Esophagus squamous epithelium (tissue), 5 donors: Measurements from ENCODE around the gene STARD13. TPM values are rescaled to one million over a fixed set of nuclear protein-coding genes. Genes with fewer than 3 reads are reported as not detected.

Experiments used
- DNase-seq: peaks from one replicate; lab custom pipeline; 2025; lab: John Stamatoyannopoulos, UW
- H3K27ac ChIP-seq, 4 donors: fragments of 200-600 bp; sonication (generic); one replicate each; pipeline ENCODE4 v1.5.1; 2016 to 2019; ENCODE audit warnings: mild to moderate bottlenecking in 1 of 4
- H3K27me3 ChIP-seq, 4 donors: fragments of 200-600 bp; sonication (generic); 1 replicate in 3 of 4; 2 replicates in 1 of 4; pipeline versions ENCODE4 v1.5.1 to v1.6.0; 2017 to 2021; ENCODE audit warnings: antibody characterized with exemption in 1 of 4
- H3K36me3 ChIP-seq, 3 donors: fragments of 200-600 bp; sonication (generic); one replicate each; pipeline ENCODE4 v1.5.1; 2016 to 2019
- H3K4me1 ChIP-seq, 3 donors: fragments of 200-600 bp; sonication (generic); one replicate each; pipeline ENCODE4 v1.5.1; 2017 to 2019
- H3K4me3 ChIP-seq, 4 donors: fragments of 200-600 bp; sonication (generic); 1 replicate in 3 of 4; 2 replicates in 1 of 4; pipeline ENCODE4 v1.5.1; 2016 to 2019; ENCODE audit warnings: mild to moderate bottlenecking in 2 of 4, moderate library complexity in 1 of 4
- H3K9me3 ChIP-seq, 3 donors: fragments of 200-600 bp; sonication (generic); one replicate each; pipeline ENCODE4 v1.5.1; 2016 to 2019
- POLR2A ChIP-seq, 4 donors: fragments of 450-650 bp; IDR thresholded peaks; one replicate each; pipeline ENCODE4 v1.6.1; 2017; ENCODE audit warnings: antibody characterized with exemption in 4 of 4, mild to moderate bottlenecking in 4 of 4, moderate library complexity in 3 of 4
- whole genome bisulfite sequencing, 2 donors: methylation state at CpG; one replicate each; pipeline ENCODE4 v1.1.5; 2018; 5-methylcytosine and 5-hydroxymethylcytosine counted together
- intact Hi-C: fragments of 100-400 bp; cut with DNase I; formaldehyde crosslinking; loops from one replicate; pipeline ENCODE4 v1.15.0; 2022
- total RNA-seq, 4 donors: library from RNA; depleted of rRNA; stranded (reverse); fragments of >200 nt; gene quantifications; one replicate each; pipeline ENCODE4 v1.1.0, GENCODE V29; 2016
- TF ChIP-seq, protein P1 (sequence below), 6 experiments: fragments of 450-650 bp in 4 of 6; fragments of 200-600 bp in 2 of 6; sonication (generic) in 2 of 6; IDR thresholded peaks; one replicate each; pipeline ENCODE4 v1.5.1; 2016 to 2019; ENCODE audit warnings: antibody characterized with exemption in 6 of 6, mild to moderate bottlenecking in 4 of 6, moderate library complexity in 4 of 6
- donor health status: DM: yes; HTN: yes; CAD: no.

STARD13 gene
- total RNA-seq, 4 donors from 2014 or later = 1.3 to 18.7 (median 4.4) TPM

DNA sequence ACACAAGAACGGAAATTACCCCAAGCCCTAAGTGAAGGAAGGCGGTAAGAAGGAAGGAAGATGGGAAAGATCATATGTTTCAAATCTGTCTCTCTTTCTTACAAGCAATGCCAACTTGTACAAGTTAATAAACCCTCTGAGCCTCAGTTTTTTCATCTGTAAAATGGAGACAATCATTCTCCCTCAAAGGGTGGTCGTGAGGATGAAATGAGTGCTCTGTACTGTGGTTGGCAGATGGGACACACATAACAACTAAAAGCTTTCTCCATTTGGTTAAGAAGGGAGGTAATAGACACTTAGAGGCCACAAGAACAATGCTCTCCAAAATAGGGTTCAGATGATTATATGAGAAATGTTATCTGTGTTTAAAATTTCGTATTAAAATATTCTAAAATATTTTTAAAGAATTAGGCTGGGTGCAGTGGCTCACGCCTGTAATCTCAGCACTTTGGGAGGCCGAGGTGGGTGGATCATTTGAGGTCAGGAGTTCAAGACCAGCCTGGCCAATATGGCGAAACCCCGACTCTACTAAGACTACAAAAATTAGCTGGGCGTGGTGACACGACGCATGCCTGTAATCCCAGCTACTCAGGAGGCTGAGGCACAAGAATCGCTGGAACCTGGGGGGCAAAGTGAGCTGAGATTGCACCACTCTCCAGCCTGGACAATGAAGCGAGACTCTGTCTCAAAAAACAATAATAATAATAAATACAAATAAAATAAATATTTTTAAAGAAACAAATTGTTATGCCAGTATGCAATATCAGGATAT, 89.7 kb downstream of the STARD13 start:
- no peaks in the 10 kb centered on the region for H3K9me3 ChIP-seq
- TF ChIP-seq POLR2A (IDR thresholded peaks at IDR 0.05) = no peak
- TF ChIP-seq, protein P1, sequence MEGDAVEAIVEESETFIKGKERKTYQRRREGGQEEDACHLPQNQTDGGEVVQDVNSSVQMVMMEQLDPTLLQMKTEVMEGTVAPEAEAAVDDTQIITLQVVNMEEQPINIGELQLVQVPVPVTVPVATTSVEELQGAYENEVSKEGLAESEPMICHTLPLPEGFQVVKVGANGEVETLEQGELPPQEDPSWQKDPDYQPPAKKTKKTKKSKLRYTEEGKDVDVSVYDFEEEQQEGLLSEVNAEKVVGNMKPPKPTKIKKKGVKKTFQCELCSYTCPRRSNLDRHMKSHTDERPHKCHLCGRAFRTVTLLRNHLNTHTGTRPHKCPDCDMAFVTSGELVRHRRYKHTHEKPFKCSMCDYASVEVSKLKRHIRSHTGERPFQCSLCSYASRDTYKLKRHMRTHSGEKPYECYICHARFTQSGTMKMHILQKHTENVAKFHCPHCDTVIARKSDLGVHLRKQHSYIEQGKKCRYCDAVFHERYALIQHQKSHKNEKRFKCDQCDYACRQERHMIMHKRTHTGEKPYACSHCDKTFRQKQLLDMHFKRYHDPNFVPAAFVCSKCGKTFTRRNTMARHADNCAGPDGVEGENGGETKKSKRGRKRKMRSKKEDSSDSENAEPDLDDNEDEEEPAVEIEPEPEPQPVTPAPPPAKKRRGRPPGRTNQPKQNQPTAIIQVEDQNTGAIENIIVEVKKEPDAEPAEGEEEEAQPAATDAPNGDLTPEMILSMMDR (IDR thresholded peaks at IDR 0.05) = no peak
- no peak for DNase-seq
- no peaks in the 10 kb centered on the region for H3K36me3 ChIP-seq
- H3K27me3 ChIP-seq = no peaks in the 10 kb centered on the region
- WGBS, 2 donors = 82 to 84% methylated on average over 13 of the region's 13 CpGs
- H3K4me3 ChIP-seq = peak overlapping the region in 1 of 4 donors; percentile 9
- intact Hi-C loops = no loop called here
- peak overlapping the region in 3 of 4 donors; percentile 68 to 76 (median 74) for H3K27ac ChIP-seq
- H3K4me1 ChIP-seq = peaks cover 0 to 53% (median 4%) of the 10 kb centered on the region in 3 donors

DNA sequence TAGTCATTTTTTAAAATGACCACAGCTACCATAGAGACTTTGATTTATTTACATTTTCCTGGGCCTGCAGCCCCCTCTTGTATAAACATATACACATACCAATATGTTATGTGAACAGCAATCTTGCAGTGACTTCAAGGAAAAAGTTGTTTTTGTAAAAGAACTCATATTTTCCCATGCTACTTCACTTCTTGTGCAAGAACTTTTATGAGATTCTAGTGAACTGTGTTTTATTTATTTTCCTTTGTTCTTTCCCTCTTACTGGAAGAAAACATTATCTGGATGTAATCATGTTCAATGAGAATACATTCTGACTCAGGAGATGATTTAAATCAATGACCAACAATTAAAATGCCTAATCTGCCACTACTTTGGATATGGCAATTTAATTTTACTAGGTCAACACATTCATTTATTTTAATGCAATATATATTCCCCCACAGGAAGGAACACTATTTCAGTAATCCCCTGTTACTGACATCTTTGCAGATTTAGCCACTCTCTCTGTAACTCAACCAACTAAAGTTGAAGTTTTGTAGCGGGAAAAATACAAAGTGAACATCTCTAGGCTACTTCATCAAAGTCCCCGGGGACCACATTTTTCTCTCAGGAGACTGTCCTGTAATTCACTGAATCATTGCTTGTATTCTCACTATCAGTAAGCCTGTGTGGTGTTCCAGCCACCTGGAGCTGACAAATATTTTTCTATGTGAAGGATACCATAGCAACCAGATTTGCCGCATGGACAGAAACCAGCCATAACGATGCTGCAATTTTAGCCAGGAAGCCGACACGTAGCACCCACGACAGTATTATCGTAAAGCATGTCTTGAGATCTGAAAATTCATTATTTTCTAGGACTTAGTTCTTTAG, 90.5 kb downstream of the STARD13 start:
- DNase-seq = no peak
- intact Hi-C loops = no loop called here

DNA sequence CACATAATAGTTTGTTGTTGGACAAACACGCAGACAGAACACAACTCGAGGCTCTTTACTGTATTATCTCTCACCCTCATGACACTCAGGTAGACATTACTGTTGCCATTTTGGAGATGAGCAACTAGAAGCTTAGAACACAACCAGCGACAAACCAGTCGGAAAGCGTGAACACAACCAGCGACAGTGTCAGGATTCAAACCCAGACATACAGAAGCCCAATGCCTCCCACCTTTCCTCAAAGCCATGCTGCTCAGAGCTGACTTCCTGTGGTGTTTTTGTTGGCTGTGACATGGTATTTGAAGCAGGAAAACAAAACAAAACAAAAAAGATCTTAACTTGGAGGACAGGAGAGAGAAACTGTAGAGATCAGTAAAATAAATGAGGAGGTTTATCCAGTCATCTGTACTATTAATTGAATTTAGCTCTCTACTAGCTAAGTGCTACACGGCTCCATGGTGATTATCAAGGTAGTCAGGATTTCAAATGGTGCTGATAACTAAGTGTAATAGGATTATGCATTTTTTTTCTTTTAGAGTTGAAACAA, 92.1 kb downstream of the STARD13 start:
- no peaks in the 10 kb centered on the region for H3K9me3 ChIP-seq
- no peaks in the 10 kb centered on the region for H3K27me3 ChIP-seq
- H3K36me3 ChIP-seq = no peaks in the 10 kb centered on the region
- no peak for DNase-seq
- intact Hi-C loops = no loop called here
- TF ChIP-seq, protein P1 (IDR thresholded peaks at IDR 0.05) = no peak
- no peak for TF ChIP-seq POLR2A (IDR thresholded peaks at IDR 0.05)
- H3K27ac ChIP-seq = peak overlapping the region in 3 of 4 donors; percentile 8 to 76 (median 17)
- H3K4me1 ChIP-seq = peaks cover 0 to 67% (median 4%) of the 10 kb centered on the region in 3 donors
- H3K4me3 ChIP-seq = no peak overlapping the region
- WGBS, 2 donors = 70 to 83% methylated on average over 7 of the region's 7 CpGs

More for the DNA sequence above, 90.5 kb downstream of the STARD13 start:
- Histone ChIP-seq H3K27me3 (no peaks in the 10 kb centered on the region), H3K4me1 (peaks cover 0 to 55% (median 4%) of the 10 kb centered on the region in 3 donors), H3K9me3 (no peaks in the 10 kb centered on the region), H3K27ac (peak overlapping the region in 3 of 4 donors; percentile 49 to 76 (median 61)), H3K36me3 (no peaks in the 10 kb centered on the region), H3K4me3 (peak overlapping the region in 1 of 4 donors; percentile 9)
- WGBS, 2 donors = 53 to 72% methylated on average over 8 of the region's 8 CpGs
- TF ChIP-seq, protein P1 (IDR thresholded peaks at IDR 0.05) = no peak
- no peak for TF ChIP-seq POLR2A (IDR thresholded peaks at IDR 0.05)

DNA sequence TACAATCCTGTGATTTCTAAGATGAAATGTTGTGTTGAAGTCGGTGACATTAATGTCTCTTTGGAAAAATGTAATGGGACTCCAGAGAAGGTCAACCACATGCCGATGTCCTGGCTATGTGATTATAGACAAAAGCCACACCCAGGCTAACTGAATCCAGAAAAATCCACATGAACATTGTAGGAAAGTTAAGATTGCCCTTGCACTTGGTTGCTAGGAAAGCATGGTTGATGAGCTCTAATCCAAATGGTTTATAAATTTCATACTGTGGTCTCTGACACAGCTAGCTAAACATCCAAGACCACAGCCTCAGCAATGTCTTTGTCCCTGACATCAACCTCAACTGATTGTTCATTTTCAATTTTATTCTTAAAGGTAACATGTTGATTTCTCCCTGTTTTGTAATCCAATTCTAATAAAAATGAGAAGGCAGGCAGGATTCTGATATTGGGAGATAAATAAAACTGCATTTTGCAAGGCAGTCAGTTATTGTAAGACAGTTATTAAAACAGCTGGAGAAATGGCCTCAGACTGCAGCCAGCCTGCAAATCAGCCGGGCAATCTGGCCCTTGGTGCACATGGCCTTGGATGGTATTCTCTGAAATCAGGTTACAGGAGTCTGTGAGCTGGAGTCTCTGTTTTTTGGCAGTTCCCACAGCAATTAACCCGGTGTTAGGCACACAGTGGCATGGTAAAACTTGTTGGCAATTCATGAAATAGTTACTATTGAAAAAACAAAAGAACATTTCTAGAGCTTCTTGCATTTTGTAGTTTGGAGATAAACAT, 93.9 kb downstream of the STARD13 start:
- H3K4me1 ChIP-seq = peaks cover 0 to 70% (median 4%) of the 10 kb centered on the region in 3 donors
- TF ChIP-seq, protein P1 (IDR thresholded peaks at IDR 0.05) = no peak
- no peak for TF ChIP-seq POLR2A (IDR thresholded peaks at IDR 0.05)
- no peak for DNase-seq
- no peak overlapping the region for H3K4me3 ChIP-seq
- no peaks in the 10 kb centered on the region for H3K27me3 ChIP-seq
- H3K27ac ChIP-seq = peak overlapping the region in 2 of 4 donors; percentile 10
- H3K36me3 ChIP-seq = no peaks in the 10 kb centered on the region
- no peaks in the 10 kb centered on the region for H3K9me3 ChIP-seq
- 44 to 66% methylated on average over 4 of the region's 4 CpGs for WGBS, 2 donors
- intact Hi-C loops = no loop called here
